ENCODE data around the gene OXCT2. TPM values are rescaled to one million over a fixed set of nuclear protein-coding genes. Genes with fewer than 3 reads are reported as not detected.
"Not testable (repeated sequence)": the region's sequence is repeated elsewhere in the genome, so short reads cannot be mapped to it uniquely, and the experiment has no call there.

Gene OXCT2
- total RNA-seq, 1 donor from 2014 or later, result 1.5 TPM

GRCh38 chr1:39763619-39764374, 7.4 kb downstream of the OXCT2 start:
- intact Hi-C loops (cut with micrococcal nuclease); H3K27me3 Mint-ChIP-seq; H3K4me3 Mint-ChIP-seq; H3K9me3 Mint-ChIP-seq; H3K4me1 Mint-ChIP-seq; DNase-seq; H3K27ac Mint-ChIP-seq: not testable (repeated sequence)
- peaks cover 11% of the 10 kb centered on the region for H3K36me3 Mint-ChIP-seq (ENCODE audit: low read depth)

GRCh38 chr1:39762550-39763540, 8.3 kb downstream of the OXCT2 start:
- intact Hi-C loops (cut with micrococcal nuclease), result no loop called here
- Mint-ChIP-seq H3K4me3 (no peak overlapping the region), H3K27ac (no peak overlapping the region), H3K36me3 (ENCODE audit: low read depth) (peaks cover 12% of the 10 kb centered on the region), H3K4me1 (peaks cover 1% of the 10 kb centered on the region), H3K27me3 (no peaks in the 10 kb centered on the region), H3K9me3 (no peaks in the 10 kb centered on the region)
- no peak for DNase-seq

- Mint-ChIP-seq H3K27ac (no peak overlapping the region), H3K36me3 (ENCODE audit: low read depth) (peaks cover 20% of the 10 kb centered on the region), H3K4me1 (peaks cover 1% of the 10 kb centered on the region), H3K27me3 (no peaks in the 10 kb centered on the region), H3K4me3 (no peak overlapping the region), H3K9me3 (no peaks in the 10 kb centered on the region)
- intact Hi-C loops (cut with micrococcal nuclease), result no loop called here
- DNase-seq, result no peak
Measured at GRCh38 chr1:39761557-39762260, 9.4 kb downstream of the OXCT2 start.

DNA sequence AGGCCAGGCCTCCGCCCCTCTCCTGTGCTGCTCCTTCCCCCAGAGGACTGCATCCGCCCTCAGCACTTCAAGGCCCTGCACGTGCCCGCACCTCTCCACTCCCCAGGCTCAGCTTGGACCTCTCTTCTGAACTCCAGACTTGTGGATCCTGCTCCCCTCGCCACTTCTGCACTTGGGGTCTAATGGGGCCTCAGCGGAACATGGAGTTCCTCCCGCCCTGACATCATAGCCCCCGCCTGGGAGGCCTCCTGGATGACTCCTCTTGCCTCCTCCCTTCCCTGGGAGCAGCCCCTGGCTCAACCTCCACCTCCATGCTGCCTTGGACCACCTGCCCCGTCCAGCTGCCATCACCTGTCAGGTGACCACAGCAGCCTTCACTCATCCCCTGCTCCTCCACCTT, 10.1 kb downstream of the OXCT2 start:
- no peaks in the 10 kb centered on the region for H3K9me3 Mint-ChIP-seq
- no peak overlapping the region for H3K27ac Mint-ChIP-seq
- peaks cover 23% of the 10 kb centered on the region for H3K36me3 Mint-ChIP-seq (ENCODE audit: low read depth)
- intact Hi-C loops (cut with micrococcal nuclease), result no loop called here
- no peaks in the 10 kb centered on the region for H3K27me3 Mint-ChIP-seq
- peaks cover 1% of the 10 kb centered on the region for H3K4me1 Mint-ChIP-seq
- no peak for DNase-seq
- no peak overlapping the region for H3K4me3 Mint-ChIP-seq

DNA sequence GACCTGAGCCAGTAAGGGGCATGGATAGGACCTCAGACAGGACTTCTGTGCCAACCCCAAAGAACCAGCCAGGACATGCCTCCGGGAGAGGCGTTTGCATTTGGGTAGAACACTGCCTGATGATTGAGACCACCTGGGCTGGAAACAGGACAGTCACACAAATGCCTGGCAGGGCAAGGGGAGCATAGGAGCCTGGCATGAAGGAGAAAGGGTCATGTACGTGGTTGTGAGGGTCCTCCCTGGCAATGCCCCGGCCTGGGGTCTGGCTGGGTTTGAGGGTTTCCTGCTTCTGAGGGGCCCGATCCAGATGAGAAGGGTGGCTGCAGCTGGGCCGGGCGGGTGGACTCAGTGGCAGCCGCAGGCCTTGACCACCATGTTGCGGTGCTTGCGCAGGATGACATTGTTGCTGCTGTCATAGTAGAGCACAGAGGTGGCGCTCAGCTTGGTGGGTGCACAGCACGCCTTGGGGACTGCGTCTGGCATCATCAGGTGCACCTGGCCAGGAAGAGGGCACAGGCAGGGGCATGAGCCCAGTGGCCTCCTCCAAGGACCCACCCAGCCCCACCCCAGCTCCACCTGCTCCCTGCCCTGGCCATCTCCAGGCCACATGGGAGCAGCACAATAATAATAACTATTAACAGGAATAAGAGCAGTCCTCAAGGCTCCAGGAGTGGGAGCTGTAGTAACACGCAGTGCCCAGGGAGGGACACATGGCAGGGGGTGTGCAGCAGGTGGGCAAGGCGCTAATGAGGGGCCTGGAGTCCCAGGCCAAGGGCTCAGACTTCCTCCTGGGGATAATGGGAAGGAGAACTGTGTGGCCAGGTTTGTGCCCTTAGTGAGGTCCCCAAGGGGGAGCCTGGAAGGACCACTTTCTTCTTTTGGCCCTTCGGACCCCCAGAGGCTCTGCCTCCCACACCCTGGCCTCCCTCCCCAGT, 10.8 kb downstream of the OXCT2 start:
- peaks cover 1% of the 10 kb centered on the region for H3K4me1 Mint-ChIP-seq
- no peak for DNase-seq
- no peaks in the 10 kb centered on the region for H3K27me3 Mint-ChIP-seq
- intact Hi-C loops (cut with micrococcal nuclease), result no loop called here
- H3K36me3 Mint-ChIP-seq (ENCODE audit: low read depth), result peaks cover 24% of the 10 kb centered on the region
- no peaks in the 10 kb centered on the region for H3K9me3 Mint-ChIP-seq
- no peak overlapping the region for H3K4me3 Mint-ChIP-seq
- H3K27ac Mint-ChIP-seq, result no peak overlapping the region

GRCh38 chr1:39759436-39759726, 11.8 kb downstream of the OXCT2 start:
- no peak for DNase-seq

DNA sequence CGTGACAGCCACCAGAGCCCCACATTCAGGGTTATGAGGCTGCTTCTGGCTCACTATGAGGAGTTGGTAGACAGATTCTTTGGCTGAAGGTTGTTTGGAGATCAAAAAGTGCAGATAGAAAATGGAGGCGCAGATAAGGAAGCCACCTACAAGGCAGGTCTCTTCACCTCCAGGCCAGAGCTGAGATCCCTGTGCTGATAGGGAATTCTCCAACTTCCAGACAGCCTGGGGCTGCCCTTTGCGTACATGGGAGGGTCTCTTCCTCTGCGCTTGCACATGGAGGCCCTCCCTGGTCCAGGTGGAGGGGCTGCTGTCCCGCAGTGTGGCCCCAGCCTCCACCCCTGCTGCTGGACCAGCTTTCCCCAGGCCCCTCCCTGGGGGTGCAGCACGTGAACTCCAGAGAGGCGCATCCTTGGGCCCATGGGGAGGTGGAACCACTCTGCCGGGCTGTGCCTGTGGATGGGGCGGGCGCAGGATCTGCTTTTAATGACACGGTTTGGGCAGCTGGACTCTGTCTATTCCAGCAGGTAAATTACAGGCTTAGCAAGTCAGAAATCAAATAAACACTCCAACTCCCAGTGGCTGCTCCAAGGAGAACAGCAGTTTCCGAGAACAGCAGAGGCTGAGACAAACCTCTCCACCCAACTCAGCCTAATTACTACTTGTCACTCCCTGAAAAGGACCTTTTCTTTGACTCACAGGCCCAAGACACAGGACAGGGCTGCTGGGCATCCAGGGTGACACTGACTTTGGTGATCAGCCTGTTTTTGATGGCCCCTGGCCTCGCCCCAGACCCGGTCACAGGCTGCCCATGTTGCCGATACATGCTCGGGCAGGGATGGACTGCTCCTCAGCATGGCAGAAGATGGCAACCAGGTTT, 12.4 kb downstream of the OXCT2 start:
- intact Hi-C loops (cut with micrococcal nuclease), result no loop called here
- peaks cover 1% of the 10 kb centered on the region for H3K4me1 Mint-ChIP-seq
- H3K9me3 Mint-ChIP-seq, result no peaks in the 10 kb centered on the region
- no peaks in the 10 kb centered on the region for H3K27me3 Mint-ChIP-seq
- H3K27ac Mint-ChIP-seq, result no peak overlapping the region
- H3K4me3 Mint-ChIP-seq, result no peak overlapping the region
- H3K36me3 Mint-ChIP-seq (ENCODE audit: low read depth), result peaks cover 31% of the 10 kb centered on the region
- DNase-seq, result no peak

More at GRCh38 chr1:39759436-39759726, 11.8 kb downstream of the OXCT2 start:
- intact Hi-C loops (cut with micrococcal nuclease), result no loop called here
- Mint-ChIP-seq H3K9me3 (no peaks in the 10 kb centered on the region), H3K36me3 (ENCODE audit: low read depth) (peaks cover 28% of the 10 kb centered on the region), H3K27ac (no peak overlapping the region), H3K27me3 (no peaks in the 10 kb centered on the region), H3K4me1 (peaks cover 1% of the 10 kb centered on the region), H3K4me3 (no peak overlapping the region)

DNA sequence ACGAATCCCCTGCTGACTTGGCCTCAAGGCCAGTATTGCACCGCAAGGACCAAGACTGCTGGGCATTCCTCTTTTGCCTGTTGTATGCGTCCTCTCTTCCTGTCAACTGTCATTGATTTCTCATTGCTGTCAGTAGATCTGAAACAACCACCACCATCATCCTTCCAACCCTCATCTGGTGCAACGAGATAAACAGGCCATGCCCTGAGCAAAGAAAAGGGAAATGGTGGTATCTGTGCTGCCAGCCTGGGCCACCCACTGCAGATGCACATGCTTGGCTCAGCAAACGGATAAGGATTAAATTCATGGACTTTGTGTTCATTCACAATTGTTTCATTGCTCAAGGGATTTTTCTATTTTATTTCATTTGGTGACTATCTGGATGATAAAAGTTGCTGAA, 13.6 kb downstream of the OXCT2 start:
- Mint-ChIP-seq H3K4me3 (no peak overlapping the region), H3K36me3 (ENCODE audit: low read depth) (peaks cover 40% of the 10 kb centered on the region), H3K27ac (no peak overlapping the region), H3K9me3 (no peaks in the 10 kb centered on the region), H3K4me1 (peaks cover 1% of the 10 kb centered on the region), H3K27me3 (no peaks in the 10 kb centered on the region)
- DNase-seq, result no peak
- intact Hi-C loops (cut with micrococcal nuclease), result no loop called here

- Mint-ChIP-seq H3K27ac (no peak overlapping the region), H3K4me1 (peaks cover 1% of the 10 kb centered on the region)
Measured at GRCh38 chr1:39755965-39756659, 15.0 kb downstream of the OXCT2 start.

DNA sequence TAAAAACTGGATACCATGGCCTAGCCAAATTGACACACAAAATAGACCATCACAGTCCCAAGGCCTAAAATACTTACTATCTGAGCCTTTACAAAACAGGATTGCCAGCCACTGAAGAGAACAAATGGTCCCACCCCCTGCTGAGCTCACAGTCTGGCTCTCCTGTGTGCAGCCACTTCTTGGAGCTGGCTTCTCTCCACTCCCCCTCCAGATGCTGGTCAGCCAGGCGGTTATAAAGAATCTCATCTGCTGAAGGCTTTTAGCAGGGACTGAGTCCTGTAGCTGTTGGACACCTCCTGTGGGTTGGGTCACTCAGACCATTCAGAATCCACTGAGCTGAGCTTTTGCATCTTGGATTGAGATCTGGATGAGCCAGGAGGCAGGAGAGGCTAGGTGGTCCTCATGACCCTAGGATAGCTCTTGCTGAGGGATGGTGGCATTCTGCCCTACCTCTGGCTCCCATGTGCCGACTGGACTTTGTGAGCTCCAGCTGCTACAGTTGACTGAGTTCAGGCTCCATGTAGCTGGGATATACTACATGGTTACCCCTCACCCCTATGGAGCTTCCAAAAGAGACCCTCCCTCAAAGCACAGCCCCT, 16.1 kb downstream of the OXCT2 start:
- Mint-ChIP-seq H3K4me3 (no peak overlapping the region), H3K36me3 (ENCODE audit: low read depth) (peaks cover 58% of the 10 kb centered on the region)
- intact Hi-C loops (cut with micrococcal nuclease), result no loop called here

More at GRCh38 chr1:39755965-39756659, 15.0 kb downstream of the OXCT2 start:
- no peak for DNase-seq
- Mint-ChIP-seq H3K36me3 (ENCODE audit: low read depth) (peaks cover 49% of the 10 kb centered on the region), H3K4me3 (no peak overlapping the region), H3K27me3 (no peaks in the 10 kb centered on the region), H3K9me3 (no peaks in the 10 kb centered on the region)
- intact Hi-C loops (cut with micrococcal nuclease), result no loop called here

DNA sequence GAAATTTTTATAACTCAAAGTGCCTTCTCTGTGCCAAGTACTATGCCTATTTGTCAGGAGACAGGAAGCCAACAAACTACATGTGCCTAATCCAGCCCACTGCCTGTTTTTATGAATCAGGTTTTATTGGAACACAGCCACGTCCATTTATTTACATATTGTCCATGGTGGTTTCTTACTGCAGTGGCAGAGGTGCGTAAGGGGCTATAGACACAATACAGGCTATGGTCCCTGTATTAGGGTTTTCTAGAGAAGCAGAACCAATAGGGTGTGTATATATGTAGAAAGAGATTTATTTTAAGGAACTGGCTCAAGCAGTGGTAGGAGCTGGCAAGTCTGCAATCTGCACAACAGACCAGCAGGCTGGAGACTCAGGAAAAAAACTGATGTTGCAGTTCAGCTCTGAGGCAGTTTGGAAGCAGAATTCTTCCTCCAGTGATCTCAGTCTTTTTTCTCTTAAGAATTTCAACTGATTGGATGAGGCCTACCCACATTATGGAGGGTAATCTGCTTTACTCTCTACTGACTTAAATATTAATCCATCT, 17.1 kb downstream of the OXCT2 start:
- intact Hi-C loops (cut with micrococcal nuclease), result no loop called here
- H3K4me1 Mint-ChIP-seq, result no peaks in the 10 kb centered on the region
- DNase-seq, result no peak
- peaks cover 62% of the 10 kb centered on the region for H3K36me3 Mint-ChIP-seq (ENCODE audit: low read depth)
- no peaks in the 10 kb centered on the region for H3K9me3 Mint-ChIP-seq
- H3K27me3 Mint-ChIP-seq, result no peaks in the 10 kb centered on the region
- no peak overlapping the region for H3K4me3 Mint-ChIP-seq
- H3K27ac Mint-ChIP-seq, result no peak overlapping the region

More for the DNA sequence above, 16.1 kb downstream of the OXCT2 start:
- Mint-ChIP-seq H3K9me3 (no peaks in the 10 kb centered on the region), H3K27ac (no peak overlapping the region), H3K4me1 (peaks cover 1% of the 10 kb centered on the region), H3K27me3 (no peaks in the 10 kb centered on the region)
- no peak for DNase-seq

All from activated CD4-positive, alpha-beta T cell treated with anti-CD3 and anti-CD28 coated beads, Interleukin-2, amount 10 ng/mL, durations not matched to agents 24 days and 14 days (primary cell).